GM12878 (cell line): ENCODE results near the gene AEN.

Experiments
- BACH1 ChIP-seq: fragments of 450-650 bp; IDR thresholded peaks from 2 replicates; pipeline ENCODE4 v1.6.1; 2017; ENCODE audit warnings: mild to moderate bottlenecking, borderline replicate concordance
- MEF2B ChIP-seq: fragments of 450-650 bp; IDR thresholded peaks from 2 replicates; pipeline ENCODE4 v1.6.1; 2018; ENCODE audit warnings: mild to moderate bottlenecking, moderate library complexity; ENCODE audit not compliant: partially characterized antibody, poor library complexity, severe bottlenecking

- TF ChIP-seq MEF2B (no peak), BACH1 (no peak)
Observed at GRCh38 chr15:88622605-88622975, 1.4 kb downstream of the AEN start.
